Transverse colon (tissue), 4 donors: ENCODE measurements around the gene STK24.

Source experiments
- POLR2A ChIP-seq: fragments of 450-650 bp; IDR thresholded peaks from one replicate; pipeline ENCODE4 v1.6.1; 2016; ENCODE audit warnings: antibody characterized with exemption, mild to moderate bottlenecking, moderate library complexity
- POLR2AphosphoS5 ChIP-seq, 3 donors: sonication (generic); formaldehyde crosslinking; IDR thresholded peaks; one replicate each; pipeline ENCODE4 v1.6.1; 2016; ENCODE audit warnings: antibody characterized with exemption in 3 of 3
- TF ChIP-seq, protein P1 (sequence below), 5 experiments: fragments of 200-600 bp in 3 of 5; fragments of 450-650 bp in 2 of 5; sonication (generic) in 3 of 5; IDR thresholded peaks; 1 replicate in 2 of 5; 2 replicates in 3 of 5; pipeline ENCODE4 v1.5.1; 2016 to 2017; ENCODE audit warnings: antibody characterized with exemption in 5 of 5, inconsistent platforms in 3 of 5, mild to moderate bottlenecking in 2 of 5, moderate library complexity in 1 of 5

DNA sequence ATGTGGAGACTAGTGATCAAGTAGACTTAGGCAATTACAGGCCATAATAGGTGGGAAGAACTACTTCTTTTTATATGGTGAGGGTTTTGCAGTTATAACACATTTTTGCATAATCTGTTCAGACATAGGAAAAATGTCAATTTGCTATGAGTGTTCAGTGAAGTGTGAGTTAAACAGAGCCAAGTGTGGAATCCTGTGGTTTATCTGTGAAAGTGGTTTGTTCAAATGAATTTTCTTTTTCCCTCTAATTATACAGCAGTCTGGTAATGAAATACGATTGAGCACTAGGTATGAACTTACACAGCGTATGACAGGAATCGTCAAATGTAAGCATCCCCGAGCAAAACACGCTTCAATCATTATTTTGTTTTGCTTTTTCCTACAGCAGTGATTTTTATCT, 178.3 kb downstream of the STK24 start:
- TF ChIP-seq, protein P1, sequence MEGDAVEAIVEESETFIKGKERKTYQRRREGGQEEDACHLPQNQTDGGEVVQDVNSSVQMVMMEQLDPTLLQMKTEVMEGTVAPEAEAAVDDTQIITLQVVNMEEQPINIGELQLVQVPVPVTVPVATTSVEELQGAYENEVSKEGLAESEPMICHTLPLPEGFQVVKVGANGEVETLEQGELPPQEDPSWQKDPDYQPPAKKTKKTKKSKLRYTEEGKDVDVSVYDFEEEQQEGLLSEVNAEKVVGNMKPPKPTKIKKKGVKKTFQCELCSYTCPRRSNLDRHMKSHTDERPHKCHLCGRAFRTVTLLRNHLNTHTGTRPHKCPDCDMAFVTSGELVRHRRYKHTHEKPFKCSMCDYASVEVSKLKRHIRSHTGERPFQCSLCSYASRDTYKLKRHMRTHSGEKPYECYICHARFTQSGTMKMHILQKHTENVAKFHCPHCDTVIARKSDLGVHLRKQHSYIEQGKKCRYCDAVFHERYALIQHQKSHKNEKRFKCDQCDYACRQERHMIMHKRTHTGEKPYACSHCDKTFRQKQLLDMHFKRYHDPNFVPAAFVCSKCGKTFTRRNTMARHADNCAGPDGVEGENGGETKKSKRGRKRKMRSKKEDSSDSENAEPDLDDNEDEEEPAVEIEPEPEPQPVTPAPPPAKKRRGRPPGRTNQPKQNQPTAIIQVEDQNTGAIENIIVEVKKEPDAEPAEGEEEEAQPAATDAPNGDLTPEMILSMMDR (IDR thresholded peaks at IDR 0.05) = no peak
- TF ChIP-seq POLR2A (no peak), POLR2AphosphoS5 (IDR thresholded peaks at IDR 0.05) (no peak)
